H1 (cell line): ENCODE results near the gene EGR4. TPM values are rescaled to one million over a fixed set of nuclear protein-coding genes. Genes with fewer than 3 reads are reported as not detected.

Source experiments
- CTCF ChIA-PET: fragments of 300-600 bp; sonication (Branson Sonifier 250); formaldehyde crosslinking; loops from one replicate; lab custom pipeline; 2021; ENCODE audit not compliant: partially characterized antibody; lab: Charles Lee
- POLR2A ChIA-PET: fragments of 300-600 bp; sonication (Branson Sonifier 250); formaldehyde crosslinking; loops from one replicate; lab custom pipeline; 2021; ENCODE audit warnings: inconsistent platforms; ENCODE audit not compliant: partially characterized antibody; lab: Charles Lee
- DNase-seq, 2 experiments: peaks; one replicate each; pipeline versions ENCODE4 v3.0.0 to v3.0.0-alpha.2; 2010 to 2022; ENCODE audit warnings: low spot score in 2 of 2, low read depth in 1 of 2, mixed read lengths in 1 of 2
- FAIRE-seq: peaks from 2 replicates; lab custom pipeline; 2011; peaks lifted over from hg19 to GRCh38; lab: Jason Lieb, UNC
- H2AFZ ChIP-seq: 2 replicates; pipeline ENCODE4 v1.8.1; 2012; ENCODE audit warnings: low read length, inconsistent platforms
- H2AK5ac ChIP-seq: 2 replicates; pipeline ENCODE4 v1.6.1; 2013; ENCODE audit warnings: low read depth, low read length
- H2BK120ac ChIP-seq: replicated peaks from 2 replicates; pipeline ENCODE3; 2013; ENCODE audit warnings: low read depth, low read length, inconsistent platforms
- H2BK12ac ChIP-seq: 2 replicates; pipeline ENCODE4 v1.6.1; 2013; ENCODE audit warnings: low read depth, low read length
- H2BK15ac ChIP-seq: 2 replicates; pipeline ENCODE4 v1.6.1; 2013; ENCODE audit warnings: low read length
- H2BK20ac ChIP-seq: 2 replicates; pipeline ENCODE4 v1.6.1; 2013; ENCODE audit warnings: low read length
- H2BK5ac ChIP-seq: 2 replicates; pipeline ENCODE4 v1.6.1; 2013; ENCODE audit warnings: low read depth, low read length
- H3K14ac ChIP-seq: 2 replicates; pipeline ENCODE4 v1.6.1; 2013; ENCODE audit warnings: inconsistent platforms; ENCODE audit not compliant: insufficient read length
- H3K18ac ChIP-seq: 2 replicates; pipeline ENCODE4 v1.6.1; 2013; ENCODE audit warnings: low read length; ENCODE audit errors: extremely low read depth
- H3K23ac ChIP-seq: 2 replicates; pipeline ENCODE4 v1.6.1; 2013; ENCODE audit warnings: inconsistent platforms; ENCODE audit not compliant: insufficient read length
- H3K23me2 ChIP-seq: 2 replicates; pipeline ENCODE4 v1.6.1; 2013; ENCODE audit warnings: low read depth, low read length
- H3K27ac ChIP-seq: 2 replicates; pipeline ENCODE4 v1.6.1; 2011; ENCODE audit warnings: low read depth, low read length, inconsistent platforms
- H3K27me3 ChIP-seq, 4 experiments: replicated peaks in 1 of 4; 1 replicate in 1 of 4; 2 replicates in 3 of 4; pipeline versions ENCODE4 v1.6.1 to v1.8.1; 2011 to 2013; ENCODE audit warnings: low read length in 3 of 4, mild to moderate bottlenecking in 3 of 4, inconsistent platforms in 2 of 4, mixed read lengths in 2 of 4, moderate library complexity in 1 of 4; ENCODE audit not compliant: control insufficient read depth in 3 of 4, insufficient read depth in 3 of 4; ENCODE audit errors: extremely low read depth in 1 of 4
- H3K36me3 ChIP-seq, 4 experiments: 2 replicates each; pipeline versions ENCODE4 v1.6.1 to v1.8.1; 2011 to 2013; ENCODE audit warnings: mild to moderate bottlenecking in 4 of 4, low read length in 3 of 4, moderate library complexity in 2 of 4, control low read depth in 1 of 4, inconsistent platforms in 1 of 4; ENCODE audit not compliant: insufficient read depth in 4 of 4, control insufficient read depth in 2 of 4
- H3K4ac ChIP-seq: replicated peaks from 2 replicates; pipeline ENCODE3; 2013; ENCODE audit warnings: low read length, low read depth, mixed read lengths, inconsistent platforms; ENCODE audit not compliant: insufficient read length
- H3K4me1 ChIP-seq, 4 experiments: replicated peaks in 1 of 4; 1 replicate in 1 of 4; 2 replicates in 3 of 4; pipeline versions ENCODE4 v1.6.1 to v1.8.1; 2011 to 2013; ENCODE audit warnings: low read length in 3 of 4, inconsistent platforms in 2 of 4, mixed read lengths in 1 of 4; ENCODE audit not compliant: insufficient read depth in 4 of 4, control insufficient read depth in 3 of 4
- H3K4me2 ChIP-seq, 2 experiments: 2 replicates each; pipeline versions ENCODE4 v1.6.1 to v1.8.1; 2011 to 2013; ENCODE audit warnings: low read depth in 2 of 2, low read length in 2 of 2, control low read depth in 1 of 2, inconsistent platforms in 1 of 2, mild to moderate bottlenecking in 1 of 2; ENCODE audit not compliant: insufficient read depth in 1 of 2
- H3K4me3 ChIP-seq, 4 experiments: fragments of 200-600, 300-600 bp in 1 of 4; sonication (generic), shearing (Covaris generic), sonication (Bioruptor Twin) in 1 of 4; 2 replicates each; pipeline versions ENCODE4 v1.5.1 to v1.8.1; 2011 to 2016; ENCODE audit warnings: low read length in 4 of 4, low read depth in 3 of 4, control low read depth in 2 of 4, inconsistent platforms in 2 of 4, mild to moderate bottlenecking in 2 of 4, mixed read lengths in 1 of 4, moderate library complexity in 1 of 4; ENCODE audit not compliant: insufficient read depth in 2 of 4; ENCODE audit errors: extremely low read depth in 1 of 4
- H3K56ac ChIP-seq: replicated peaks from 2 replicates; pipeline ENCODE3; 2013; ENCODE audit warnings: low read depth, mild to moderate bottlenecking, mixed read lengths, low read length, inconsistent platforms; ENCODE audit not compliant: insufficient read length
- H3K79me1 ChIP-seq: 2 replicates; pipeline ENCODE4 v1.6.1; 2013; ENCODE audit warnings: low read depth, low read length, control low read depth
- H3K79me2 ChIP-seq, 2 experiments: 2 replicates each; pipeline versions ENCODE4 v1.6.1 to v1.8.1; 2012 to 2013; ENCODE audit warnings: low read length in 2 of 2, mild to moderate bottlenecking in 2 of 2, inconsistent platforms in 1 of 2; ENCODE audit not compliant: insufficient read depth in 2 of 2, control insufficient read depth in 1 of 2
- H3K9ac ChIP-seq, 4 experiments: replicated peaks in 1 of 4; 1 replicate in 1 of 4; 2 replicates in 3 of 4; pipeline versions ENCODE4 v1.6.1 to v1.8.1; 2011 to 2013; ENCODE audit warnings: low read depth in 3 of 4, low read length in 3 of 4, control low read depth in 2 of 4, mild to moderate bottlenecking in 2 of 4, moderate library complexity in 2 of 4, inconsistent platforms in 1 of 4; ENCODE audit errors: extremely low read depth in 1 of 4
- H3K9me3 ChIP-seq, 2 experiments: 2 replicates each; pipeline versions ENCODE4 v1.6.1 to v1.8.1; 2012 to 2013; ENCODE audit warnings: mild to moderate bottlenecking in 2 of 2, moderate library complexity in 2 of 2, control low read depth in 1 of 2, inconsistent platforms in 1 of 2, low read depth in 1 of 2, low read length in 1 of 2, mixed read lengths in 1 of 2; ENCODE audit not compliant: insufficient read depth in 2 of 2
- H4K20me1 ChIP-seq, 2 experiments: replicated peaks in 1 of 2; 2 replicates each; pipeline versions ENCODE3 to v1.8.1; 2011 to 2013; ENCODE audit warnings: inconsistent platforms in 2 of 2, low read length in 2 of 2, mild to moderate bottlenecking in 1 of 2; ENCODE audit not compliant: insufficient read depth in 2 of 2, control insufficient read depth in 1 of 2
- H4K5ac ChIP-seq: 2 replicates; pipeline ENCODE4 v1.6.1; 2013; ENCODE audit warnings: low read length, low read depth, mixed read lengths, inconsistent platforms; ENCODE audit not compliant: insufficient read length
- H4K8ac ChIP-seq: 2 replicates; pipeline ENCODE4 v1.8.0; 2013; ENCODE audit warnings: mild to moderate bottlenecking, moderate library complexity, low read length, inconsistent platforms; ENCODE audit not compliant: insufficient read depth; ENCODE audit errors: extremely low read depth
- H4K91ac ChIP-seq: replicated peaks from 2 replicates; pipeline ENCODE3; 2013; ENCODE audit warnings: low read length, mixed read lengths, inconsistent platforms; ENCODE audit not compliant: insufficient read length
- KDM4A ChIP-seq: IDR thresholded peaks from one replicate; pipeline ENCODE4 v1.7.1; 2012; ENCODE audit warnings: low read depth, mild to moderate bottlenecking, moderate library complexity, low read length, inconsistent platforms; ENCODE audit not compliant: severe bottlenecking
- SAP30 ChIP-seq: fragments of 300-600 bp; sonication (generic); IDR thresholded peaks from 2 replicates; pipeline ENCODE4 v1.7.1; 2012; ENCODE audit warnings: low read length, moderate library complexity, mild to moderate bottlenecking, inconsistent platforms; ENCODE audit not compliant: insufficient read depth, insufficient replicate concordance
- SP1 ChIP-seq: IDR thresholded peaks from 2 replicates; pipeline ENCODE4 v1.6.1; 2011; ENCODE audit warnings: low read depth, low read length
- TEAD4 ChIP-seq: IDR thresholded peaks from 2 replicates; pipeline ENCODE4 v1.6.1; 2012; ENCODE audit warnings: low read depth, low read length, inconsistent platforms, mixed read lengths
- WGBS, 2 experiments: shearing (Covaris generic) in 1 of 2; methylation state at CpG; one replicate each; pipeline versions ENCODE4 v1.1.6 to v1.1.7; 2013 to 2015; ENCODE audit warnings: low lambda C conversion rate in 2 of 2, mixed read lengths in 2 of 2, inconsistent platforms in 1 of 2, low coverage in 1 of 2, missing lambda C conversion rate in 1 of 2; ENCODE audit not compliant: insufficient replicate concordance in 2 of 2, insufficient coverage in 1 of 2, insufficient read length in 1 of 2; ENCODE audit errors: extremely low coverage in 1 of 2, missing lambda C conversion rate in 1 of 2; 5-methylcytosine and 5-hydroxymethylcytosine counted together
- polyA plus RNA-seq, 7 experiments: library from polyadenylated mRNA; depleted of rRNA in 3 of 7; stranded (reverse) in 5 of 7; unstranded in 2 of 7; fragments of >200 nt in 5 of 7; fragments of 200-250 nt in 2 of 7; gene quantifications; 1 replicate in 5 of 7; 2 replicates in 1 of 7; 4 replicates in 1 of 7; pipeline versions ENCODE4 v1.2.1 to v1.2.3, GENCODE V29; 2011 to 2013; ENCODE audit warnings: missing spikeins in 2 of 7, mixed read lengths in 2 of 7
- total RNA-seq: library from RNA; stranded (reverse); fragmentation: NEBNext Ultra II Directional; extraction: Animal tissue kit (Norgen Biotek cat#: 25700); gene quantifications from 2 replicates; pipeline ENCODE4 v1.2.1, GENCODE V29; 2021
- TF ChIP-seq, protein P1 (sequence below): IDR thresholded peaks from 2 replicates; pipeline ENCODE4 v1.6.1; 2011; ENCODE audit warnings: low read length, improper control_type of control experiment

EGR4 gene
- total and polyA plus RNA-seq, 2 of the 8 experiments (the other 6 are each of a cell fraction or from before 2014, with no cell fraction given): 0.20 TPM; not detected in 1

DNA sequence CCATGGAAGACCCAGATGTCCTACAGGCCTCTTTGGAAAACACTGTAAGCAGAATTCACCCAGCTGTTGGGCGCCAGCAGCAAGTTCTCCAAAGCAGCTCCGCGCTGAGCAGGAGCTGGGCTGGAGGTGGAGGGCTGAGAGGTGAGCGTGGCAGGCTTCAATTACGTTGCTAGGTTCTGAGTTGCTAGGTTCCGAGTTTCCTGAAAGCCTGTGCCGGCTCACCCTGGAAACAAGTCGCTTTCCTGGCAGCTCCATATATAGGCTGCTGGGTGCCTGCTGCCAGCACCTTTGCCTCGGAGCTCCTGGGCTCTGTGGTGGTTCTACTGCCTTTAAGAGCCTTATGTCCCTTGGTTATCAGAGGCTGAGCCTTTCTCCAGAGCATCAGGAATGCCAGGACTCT lies 14.4 kb upstream of the EGR4 start:
- Histone ChIP-seq H3K36me3 (no peaks in the 10 kb centered on the region), H3K79me1 (no peaks in the 10 kb centered on the region), H2BK12ac (no peak overlapping the region), H4K91ac (no peak overlapping the region), H3K23ac (no peak overlapping the region), H3K4me2 (no peak overlapping the region), H2BK120ac (no peak overlapping the region), H2AK5ac (no peak overlapping the region), H2AFZ (no peak overlapping the region), H2BK15ac (no peak overlapping the region), H2BK5ac (no peak overlapping the region), H4K8ac (no peak overlapping the region), H3K4me3 (no peak overlapping the region), H3K9ac (no peak overlapping the region), H3K9me3 (no peaks in the 10 kb centered on the region), H2BK20ac (no peak overlapping the region), H4K20me1 (no peaks in the 10 kb centered on the region), H3K23me2 (no peaks in the 10 kb centered on the region), H3K4ac (no peak overlapping the region), H4K5ac (no peak overlapping the region), H3K79me2 (no peaks in the 10 kb centered on the region), H3K14ac (no peak overlapping the region), H3K18ac (no peak overlapping the region), H3K56ac (no peak overlapping the region), H3K4me1 (no peaks in the 10 kb centered on the region), H3K27ac (no peak overlapping the region), H3K27me3 (no peaks in the 10 kb centered on the region)
- TF ChIP-seq SAP30 (no peak), TEAD4 (no peak), SP1 (no peak), KDM4A (no peak)
- TF ChIP-seq, protein P1, sequence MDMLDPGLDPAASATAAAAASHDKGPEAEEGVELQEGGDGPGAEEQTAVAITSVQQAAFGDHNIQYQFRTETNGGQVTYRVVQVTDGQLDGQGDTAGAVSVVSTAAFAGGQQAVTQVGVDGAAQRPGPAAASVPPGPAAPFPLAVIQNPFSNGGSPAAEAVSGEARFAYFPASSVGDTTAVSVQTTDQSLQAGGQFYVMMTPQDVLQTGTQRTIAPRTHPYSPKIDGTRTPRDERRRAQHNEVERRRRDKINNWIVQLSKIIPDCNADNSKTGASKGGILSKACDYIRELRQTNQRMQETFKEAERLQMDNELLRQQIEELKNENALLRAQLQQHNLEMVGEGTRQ: no peak
- DNase-seq: no peak
- no peak for FAIRE-seq
- CTCF ChIA-PET: no interaction called here
- POLR2A ChIA-PET: no interaction called here
- WGBS, 2 experiments: 88% methylated on average over 9 of the region's 9 CpGs; no CpG with 5 or more reads in 1 of the 2 experiments
